LNCaP clone FGC (cell line): ENCODE measurements around the gene MEAK7.

Experiments
- DNase-seq: peaks from one replicate; pipeline ENCODE4 v3.0.0-alpha.2; 2011; ENCODE audit warnings: low read depth
- H3K4me3 ChIP-seq: 2 replicates; pipeline ENCODE4 v1.5.1; 2011; ENCODE audit warnings: mild to moderate bottlenecking, low read depth, low read length, control low read depth
- TF ChIP-seq, protein P1 (sequence below): IDR thresholded peaks from 2 replicates; pipeline ENCODE4 v1.5.1; 2012; ENCODE audit warnings: mild to moderate bottlenecking; ENCODE audit not compliant: control insufficient read depth, insufficient read depth; ENCODE audit errors: extremely low read depth

MEAK7 gene

DNA sequence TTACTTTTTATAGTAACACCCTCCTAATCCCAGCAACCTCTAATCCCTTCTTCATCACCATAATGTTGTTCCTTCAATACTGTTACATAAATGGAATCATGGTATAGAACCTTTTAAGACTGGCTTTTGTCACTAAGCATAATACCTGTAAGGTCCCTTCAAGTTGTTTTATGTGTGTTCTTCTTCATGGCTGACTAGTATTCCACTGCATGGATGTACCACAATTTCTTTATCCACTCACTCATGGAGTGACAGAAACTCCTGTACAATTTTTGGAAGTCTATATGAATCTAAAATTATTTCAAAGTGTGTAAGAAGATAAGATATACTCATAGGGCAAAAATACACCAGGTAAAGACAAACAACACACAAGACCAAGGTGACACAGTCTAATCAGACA is 36.8 kb downstream of the MEAK7 start:
- no peak for DNase-seq
- TF ChIP-seq, protein P1, sequence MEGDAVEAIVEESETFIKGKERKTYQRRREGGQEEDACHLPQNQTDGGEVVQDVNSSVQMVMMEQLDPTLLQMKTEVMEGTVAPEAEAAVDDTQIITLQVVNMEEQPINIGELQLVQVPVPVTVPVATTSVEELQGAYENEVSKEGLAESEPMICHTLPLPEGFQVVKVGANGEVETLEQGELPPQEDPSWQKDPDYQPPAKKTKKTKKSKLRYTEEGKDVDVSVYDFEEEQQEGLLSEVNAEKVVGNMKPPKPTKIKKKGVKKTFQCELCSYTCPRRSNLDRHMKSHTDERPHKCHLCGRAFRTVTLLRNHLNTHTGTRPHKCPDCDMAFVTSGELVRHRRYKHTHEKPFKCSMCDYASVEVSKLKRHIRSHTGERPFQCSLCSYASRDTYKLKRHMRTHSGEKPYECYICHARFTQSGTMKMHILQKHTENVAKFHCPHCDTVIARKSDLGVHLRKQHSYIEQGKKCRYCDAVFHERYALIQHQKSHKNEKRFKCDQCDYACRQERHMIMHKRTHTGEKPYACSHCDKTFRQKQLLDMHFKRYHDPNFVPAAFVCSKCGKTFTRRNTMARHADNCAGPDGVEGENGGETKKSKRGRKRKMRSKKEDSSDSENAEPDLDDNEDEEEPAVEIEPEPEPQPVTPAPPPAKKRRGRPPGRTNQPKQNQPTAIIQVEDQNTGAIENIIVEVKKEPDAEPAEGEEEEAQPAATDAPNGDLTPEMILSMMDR: no peak
- no peak overlapping the region for H3K4me3 ChIP-seq

DNA sequence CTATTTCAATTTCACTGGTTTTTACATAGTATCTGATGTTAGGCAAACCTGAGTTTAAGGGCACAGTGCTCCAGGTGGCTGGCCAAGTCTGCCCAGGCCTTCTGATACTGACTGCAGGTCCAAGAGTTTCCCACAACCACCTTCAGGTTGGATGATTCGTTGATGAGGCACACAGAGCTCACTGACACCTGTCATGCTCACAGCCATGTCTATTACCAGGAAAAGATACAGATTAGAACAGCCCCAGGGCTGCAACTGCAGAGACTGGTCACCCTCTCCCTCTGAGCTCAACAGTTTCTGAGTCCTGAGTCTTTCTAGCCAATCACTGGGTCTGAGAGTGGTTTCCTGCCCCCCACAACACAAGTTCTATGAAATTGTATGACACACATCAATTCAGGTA is 37.2 kb downstream of the MEAK7 start:
- no peak for DNase-seq

DNA sequence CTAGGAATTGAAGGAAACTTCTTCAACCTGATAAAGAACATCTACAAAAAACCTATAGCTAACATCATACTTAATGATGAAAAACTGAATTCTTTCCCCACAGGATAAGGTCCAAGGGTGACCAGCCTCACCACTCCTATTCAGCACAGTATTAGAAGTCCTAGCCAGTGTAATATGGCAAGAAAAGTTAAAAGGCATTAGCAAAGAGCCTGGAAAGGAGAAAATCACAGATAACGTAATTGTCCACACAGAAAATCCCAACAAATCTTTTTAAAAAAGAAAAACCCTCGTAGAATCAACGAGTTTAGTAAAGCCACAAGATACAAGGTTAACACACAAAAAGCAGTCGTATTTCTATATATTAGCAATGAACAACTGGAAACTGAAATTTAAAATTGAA is 37.8 kb downstream of the MEAK7 start:
- no peak overlapping the region for H3K4me3 ChIP-seq
- TF ChIP-seq, protein P1: no peak
- DNase-seq: no peak

More for the DNA sequence above, 37.2 kb downstream of the MEAK7 start:
- TF ChIP-seq, protein P1: no peak
- no peak overlapping the region for H3K4me3 ChIP-seq

DNA sequence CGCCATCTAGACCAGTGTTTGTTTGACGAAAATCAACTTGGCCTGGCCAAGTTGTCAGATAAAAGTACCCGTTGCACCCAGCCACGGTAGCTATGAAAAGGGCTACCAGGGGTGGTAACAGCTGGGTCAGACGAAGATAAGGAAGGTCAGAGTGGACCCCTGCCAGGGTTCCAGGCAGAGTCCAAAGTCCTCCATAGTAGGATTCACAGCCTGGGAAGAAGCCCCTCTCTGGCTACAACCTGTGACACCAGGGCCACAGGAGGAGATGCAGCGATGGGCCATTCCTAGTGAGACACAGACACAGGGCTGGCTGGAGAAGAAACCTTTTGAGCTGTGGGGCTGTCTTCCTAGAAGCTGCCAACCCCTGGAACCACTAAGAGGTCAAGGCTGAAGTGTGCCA is 39.3 kb downstream of the MEAK7 start:
- TF ChIP-seq, protein P1: no peak

DNA sequence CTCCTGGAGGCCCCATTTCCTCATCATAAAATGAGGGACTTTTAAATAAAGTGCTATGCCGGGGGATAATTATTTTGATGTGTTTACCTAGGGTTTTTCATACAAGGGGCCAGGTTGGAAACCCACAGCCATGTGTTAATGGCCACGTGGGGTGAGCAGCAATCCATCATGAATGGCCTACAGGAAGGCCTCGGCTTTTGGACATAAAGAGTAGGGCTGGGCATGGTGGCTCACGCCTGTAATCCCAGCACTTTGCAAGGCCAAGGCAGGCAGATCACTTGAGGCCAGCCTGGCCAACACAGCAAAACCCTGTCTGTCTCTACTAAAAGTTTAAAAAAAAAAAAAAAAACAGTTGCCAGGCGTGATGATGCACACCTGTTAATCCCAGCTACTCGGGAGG is 40.3 kb downstream of the MEAK7 start:
- TF ChIP-seq, protein P1: no peak
- no peak for DNase-seq
- H3K4me3 ChIP-seq: no peak overlapping the region

More for the DNA sequence above, 39.3 kb downstream of the MEAK7 start:
- no peak overlapping the region for H3K4me3 ChIP-seq
- DNase-seq: no peak

DNA sequence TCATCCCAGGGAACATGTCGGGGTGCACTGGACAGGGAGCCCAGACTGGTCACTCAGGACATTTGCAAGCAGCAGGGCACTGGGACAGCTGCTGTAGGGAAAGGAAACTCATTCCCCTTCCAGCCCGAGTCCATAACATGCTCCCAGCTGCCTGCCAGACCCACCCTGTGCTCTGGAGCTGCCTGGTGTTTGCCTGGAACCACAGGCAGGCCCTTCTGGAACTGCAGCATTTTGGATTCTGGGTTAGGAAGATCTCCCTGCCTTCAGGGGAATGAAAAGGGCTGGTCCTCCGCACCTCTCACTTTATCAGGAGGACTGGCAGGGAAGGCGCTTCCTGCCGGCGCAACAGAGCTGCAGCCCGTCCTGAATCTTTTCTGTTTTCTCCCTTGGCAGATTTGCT is 41.2 kb downstream of the MEAK7 start:
- H3K4me3 ChIP-seq: no peak overlapping the region
- no peak for DNase-seq
- TF ChIP-seq, protein P1: no peak
